GM23338 (cell line): Measurements from ENCODE around the gene FILIP1L. TPM values are rescaled to one million over a fixed set of nuclear protein-coding genes. Genes with fewer than 3 reads are reported as not detected.

Source experiments
- ATAC-seq: fragments of 200-7000 bp; cut with Tn5 transposase; 3 replicates; pipeline ENCODE4 v1.9.1; 2020
- DNase-seq: peaks from one replicate; pipeline ENCODE4 v3.0.0-alpha.2; 2015; ENCODE audit warnings: low spot score
- H2AFZ ChIP-seq: fragments of 200-600 bp; sonication (generic); 2 replicates; pipeline ENCODE4 v1.8.0; 2016; ENCODE audit warnings: antibody characterized with exemption, mild to moderate bottlenecking, moderate library complexity
- H3F3A ChIP-seq: fragments of 200-600 bp; sonication (generic); replicated peaks from 2 replicates; pipeline ENCODE4 v1.8.0; 2017; ENCODE audit warnings: antibody characterized with exemption, mixed run types, low read depth
- H3K27ac ChIP-seq: fragments of 200-600 bp; sonication (generic); 2 replicates; pipeline ENCODE4 v1.6.1; 2016; ENCODE audit warnings: low read depth
- H3K27me3 ChIP-seq: fragments of 200-600 bp; sonication (generic); 2 replicates; pipeline ENCODE4 v1.8.0; 2016; ENCODE audit warnings: mild to moderate bottlenecking, mixed run types, moderate library complexity; ENCODE audit not compliant: insufficient read depth
- H3K36me3 ChIP-seq: fragments of 200-600 bp; sonication (generic); 2 replicates; pipeline ENCODE4 v1.8.0; 2016; ENCODE audit warnings: mild to moderate bottlenecking; ENCODE audit not compliant: insufficient read depth
- H3K4me1 ChIP-seq: fragments of 200-600 bp; sonication (generic); 2 replicates; pipeline ENCODE4 v1.8.0; 2016; ENCODE audit warnings: mild to moderate bottlenecking, moderate library complexity; ENCODE audit not compliant: insufficient read depth
- H3K4me2 ChIP-seq: fragments of 200-600 bp; sonication (generic); 2 replicates; pipeline ENCODE4 v1.7.1; 2017; ENCODE audit warnings: mixed run types
- H3K4me3 ChIP-seq: fragments of 200-600 bp; sonication (generic); 2 replicates; pipeline ENCODE4 v1.6.1; 2016; ENCODE audit warnings: mixed run types
- H3K79me2 ChIP-seq: fragments of 200-600 bp; sonication (generic); replicated peaks from 2 replicates; pipeline ENCODE4 v1.8.0; 2017; ENCODE audit warnings: mild to moderate bottlenecking; ENCODE audit not compliant: insufficient read depth
- H3K9me2 ChIP-seq: fragments of 200-600 bp; sonication (generic); 2 replicates; pipeline ENCODE4 v1.8.0; 2017; ENCODE audit not compliant: insufficient read depth
- H4K20me1 ChIP-seq: fragments of 200-600 bp; sonication (generic); replicated peaks from 2 replicates; pipeline ENCODE4 v1.8.0; 2017; ENCODE audit warnings: mild to moderate bottlenecking; ENCODE audit not compliant: insufficient read depth
- H3K27ac Mint-ChIP-seq: 2 replicates; pipeline ENCODE4 v1.8.0; 2020; ENCODE audit warnings: inconsistent platforms, mild to moderate bottlenecking, moderate library complexity, mixed read lengths
- H3K27me3 Mint-ChIP-seq: 3 replicates; pipeline ENCODE4 v1.8.0; 2022; ENCODE audit warnings: low read depth, mild to moderate bottlenecking, moderate library complexity, mixed read lengths, inconsistent platforms; ENCODE audit not compliant: insufficient read depth, poor library complexity
- H3K36me3 Mint-ChIP-seq: 3 replicates; pipeline ENCODE4 v1.8.0; 2021; ENCODE audit warnings: low read depth, mild to moderate bottlenecking, inconsistent platforms, moderate library complexity, mixed read lengths
- H3K4me1 Mint-ChIP-seq: 3 replicates; pipeline ENCODE4 v1.8.0; 2020; ENCODE audit warnings: mild to moderate bottlenecking, inconsistent platforms, mixed read lengths
- H3K4me3 Mint-ChIP-seq: 3 replicates; pipeline ENCODE4 v1.8.0; 2021; ENCODE audit warnings: moderate library complexity, mild to moderate bottlenecking, inconsistent platforms, mixed read lengths
- H3K9me3 Mint-ChIP-seq: 3 replicates; pipeline ENCODE4 v1.8.0; 2020; ENCODE audit warnings: moderate library complexity, mild to moderate bottlenecking, inconsistent platforms, mixed read lengths
- CREB1 ChIP-seq: fragments of 250-450 bp; sonication (Bioruptor Pico); IDR thresholded peaks from 2 replicates; pipeline ENCODE4 v1.5.0; 2020; ENCODE audit warnings: low read depth, mild to moderate bottlenecking, moderate library complexity
- EZH2 ChIP-seq: fragments of 200-600 bp; sonication (generic); IDR thresholded peaks from one replicate; pipeline ENCODE4 v1.8.0; 2017; ENCODE audit warnings: antibody characterized with exemption, mild to moderate bottlenecking, low read depth; ENCODE audit not compliant: unreplicated experiment
- EZH2phosphoT487 ChIP-seq: fragments of 200-600 bp; sonication (generic); IDR thresholded peaks from one replicate; pipeline ENCODE4 v1.8.1; 2018; ENCODE audit warnings: antibody characterized with exemption; ENCODE audit not compliant: unreplicated experiment
- JUNB ChIP-seq: IDR thresholded peaks from one replicate; pipeline ENCODE4 v1.6.1; 2016; ENCODE audit warnings: antibody characterized with exemption; ENCODE audit not compliant: unreplicated experiment
- NANOG ChIP-seq: IDR thresholded peaks from 2 replicates; pipeline ENCODE4 v1.6.1; 2016; ENCODE audit warnings: antibody characterized with exemption, borderline replicate concordance
- POLR2AphosphoS5 ChIP-seq: IDR thresholded peaks from 2 replicates; pipeline ENCODE4 v1.6.1; 2016; ENCODE audit warnings: antibody characterized with exemption, low read depth
- ZNF331 ChIP-seq: fragments of 250-450 bp; sonication (Bioruptor Pico); IDR thresholded peaks from 2 replicates; pipeline ENCODE4 v1.5.0; 2020; ENCODE audit warnings: low read depth, mild to moderate bottlenecking, moderate library complexity
- polyA plus RNA-seq: library from polyadenylated mRNA; unstranded; fragments of >200 nt; fragmentation: Nextera tagmentation; extraction: Ambion mirVana; gene quantifications from 2 replicates; pipeline ENCODE4 v1.2.1, GENCODE V29; 2016
- total RNA-seq: library from RNA; depleted of rRNA; stranded (reverse); fragments of >200 nt; shearing (Covaris generic); gene quantifications from 2 replicates; pipeline ENCODE4 v1.2.3, GENCODE V29; 2014
- TF ChIP-seq, protein P1 (sequence below): fragments of 250-450 bp; sonication (Bioruptor Pico); IDR thresholded peaks from 2 replicates; pipeline ENCODE4 v1.5.0; 2020; ENCODE audit warnings: mild to moderate bottlenecking, moderate library complexity
- TF ChIP-seq, protein P2 (sequence below): IDR thresholded peaks from one replicate; pipeline ENCODE4 v1.6.1; 2018; ENCODE audit warnings: antibody characterized with exemption; ENCODE audit not compliant: unreplicated experiment

FILIP1L gene
- total and polyA plus RNA-seq, 2 experiments from 2014 or later, result 1.6 TPM; not detected in 1

DNA sequence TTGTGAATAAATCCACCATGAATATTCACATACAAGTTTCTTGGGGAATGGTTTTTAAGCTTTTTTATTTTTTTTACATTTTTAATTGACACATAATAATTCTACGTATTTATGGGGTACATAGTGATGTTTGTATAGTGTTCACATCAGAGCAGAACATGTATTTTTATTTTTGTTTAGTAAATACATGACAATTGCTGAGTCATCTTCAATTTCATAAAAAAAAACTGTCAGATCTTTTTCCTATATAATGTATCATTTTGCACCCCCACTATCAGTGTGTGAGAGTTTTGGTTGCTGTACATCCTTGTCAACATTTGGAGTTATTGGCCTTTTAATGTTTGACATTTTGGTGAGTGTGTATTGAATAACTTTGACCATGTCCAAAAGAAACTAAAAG, 39.9 kb upstream of the FILIP1L start (continued):
- TF ChIP-seq, protein P1, sequence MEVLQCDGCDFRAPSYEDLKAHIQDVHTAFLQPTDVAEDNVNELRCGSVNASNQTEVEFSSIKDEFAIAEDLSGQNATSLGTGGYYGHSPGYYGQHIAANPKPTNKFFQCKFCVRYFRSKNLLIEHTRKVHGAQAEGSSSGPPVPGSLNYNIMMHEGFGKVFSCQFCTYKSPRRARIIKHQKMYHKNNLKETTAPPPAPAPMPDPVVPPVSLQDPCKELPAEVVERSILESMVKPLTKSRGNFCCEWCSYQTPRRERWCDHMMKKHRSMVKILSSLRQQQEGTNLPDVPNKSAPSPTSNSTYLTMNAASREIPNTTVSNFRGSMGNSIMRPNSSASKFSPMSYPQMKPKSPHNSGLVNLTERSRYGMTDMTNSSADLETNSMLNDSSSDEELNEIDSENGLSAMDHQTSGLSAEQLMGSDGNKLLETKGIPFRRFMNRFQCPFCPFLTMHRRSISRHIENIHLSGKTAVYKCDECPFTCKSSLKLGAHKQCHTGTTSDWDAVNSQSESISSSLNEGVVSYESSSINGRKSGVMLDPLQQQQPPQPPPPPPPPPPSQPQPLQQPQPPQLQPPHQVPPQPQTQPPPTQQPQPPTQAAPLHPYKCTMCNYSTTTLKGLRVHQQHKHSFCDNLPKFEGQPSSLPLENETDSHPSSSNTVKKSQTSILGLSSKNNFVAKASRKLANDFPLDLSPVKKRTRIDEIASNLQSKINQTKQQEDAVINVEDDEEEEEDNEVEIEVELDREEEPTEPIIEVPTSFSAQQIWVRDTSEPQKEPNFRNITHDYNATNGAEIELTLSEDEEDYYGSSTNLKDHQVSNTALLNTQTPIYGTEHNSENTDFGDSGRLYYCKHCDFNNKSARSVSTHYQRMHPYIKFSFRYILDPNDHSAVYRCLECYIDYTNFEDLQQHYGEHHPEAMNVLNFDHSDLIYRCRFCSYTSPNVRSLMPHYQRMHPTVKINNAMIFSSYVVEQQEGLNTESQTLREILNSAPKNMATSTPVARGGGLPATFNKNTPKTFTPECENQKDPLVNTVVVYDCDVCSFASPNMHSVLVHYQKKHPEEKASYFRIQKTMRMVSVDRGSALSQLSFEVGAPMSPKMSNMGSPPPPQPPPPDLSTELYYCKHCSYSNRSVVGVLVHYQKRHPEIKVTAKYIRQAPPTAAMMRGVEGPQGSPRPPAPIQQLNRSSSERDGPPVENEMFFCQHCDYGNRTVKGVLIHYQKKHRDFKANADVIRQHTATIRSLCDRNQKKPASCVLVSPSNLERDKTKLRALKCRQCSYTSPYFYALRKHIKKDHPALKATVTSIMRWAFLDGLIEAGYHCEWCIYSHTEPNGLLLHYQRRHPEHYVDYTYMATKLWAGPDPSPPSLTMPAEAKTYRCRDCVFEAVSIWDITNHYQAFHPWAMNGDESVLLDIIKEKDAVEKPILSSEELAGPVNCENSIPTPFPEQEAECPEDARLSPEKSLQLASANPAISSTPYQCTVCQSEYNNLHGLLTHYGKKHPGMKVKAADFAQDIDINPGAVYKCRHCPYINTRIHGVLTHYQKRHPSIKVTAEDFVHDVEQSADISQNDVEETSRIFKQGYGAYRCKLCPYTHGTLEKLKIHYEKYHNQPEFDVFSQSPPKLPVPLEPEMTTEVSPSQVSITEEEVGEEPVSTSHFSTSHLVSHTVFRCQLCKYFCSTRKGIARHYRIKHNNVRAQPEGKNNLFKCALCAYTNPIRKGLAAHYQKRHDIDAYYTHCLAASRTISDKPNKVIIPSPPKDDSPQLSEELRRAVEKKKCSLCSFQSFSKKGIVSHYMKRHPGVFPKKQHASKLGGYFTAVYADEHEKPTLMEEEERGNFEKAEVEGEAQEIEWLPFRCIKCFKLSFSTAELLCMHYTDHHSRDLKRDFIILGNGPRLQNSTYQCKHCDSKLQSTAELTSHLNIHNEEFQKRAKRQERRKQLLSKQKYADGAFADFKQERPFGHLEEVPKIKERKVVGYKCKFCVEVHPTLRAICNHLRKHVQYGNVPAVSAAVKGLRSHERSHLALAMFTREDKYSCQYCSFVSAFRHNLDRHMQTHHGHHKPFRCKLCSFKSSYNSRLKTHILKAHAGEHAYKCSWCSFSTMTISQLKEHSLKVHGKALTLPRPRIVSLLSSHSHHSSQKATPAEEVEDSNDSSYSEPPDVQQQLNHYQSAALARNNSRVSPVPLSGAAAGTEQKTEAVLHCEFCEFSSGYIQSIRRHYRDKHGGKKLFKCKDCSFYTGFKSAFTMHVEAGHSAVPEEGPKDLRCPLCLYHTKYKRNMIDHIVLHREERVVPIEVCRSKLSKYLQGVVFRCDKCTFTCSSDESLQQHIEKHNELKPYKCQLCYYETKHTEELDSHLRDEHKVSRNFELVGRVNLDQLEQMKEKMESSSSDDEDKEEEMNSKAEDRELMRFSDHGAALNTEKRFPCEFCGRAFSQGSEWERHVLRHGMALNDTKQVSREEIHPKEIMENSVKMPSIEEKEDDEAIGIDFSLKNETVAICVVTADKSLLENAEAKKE (CRISPR knock-in tag), result no peak
- TF ChIP-seq EZH2phosphoT487, result no peak
- TF ChIP-seq JUNB, result no peak
- no peak for TF ChIP-seq NANOG
- no peak for TF ChIP-seq CREB1 (CRISPR knock-in tag)
- TF ChIP-seq EZH2, result no peak
- no peak for TF ChIP-seq ZNF331 (CRISPR knock-in tag)

DNA sequence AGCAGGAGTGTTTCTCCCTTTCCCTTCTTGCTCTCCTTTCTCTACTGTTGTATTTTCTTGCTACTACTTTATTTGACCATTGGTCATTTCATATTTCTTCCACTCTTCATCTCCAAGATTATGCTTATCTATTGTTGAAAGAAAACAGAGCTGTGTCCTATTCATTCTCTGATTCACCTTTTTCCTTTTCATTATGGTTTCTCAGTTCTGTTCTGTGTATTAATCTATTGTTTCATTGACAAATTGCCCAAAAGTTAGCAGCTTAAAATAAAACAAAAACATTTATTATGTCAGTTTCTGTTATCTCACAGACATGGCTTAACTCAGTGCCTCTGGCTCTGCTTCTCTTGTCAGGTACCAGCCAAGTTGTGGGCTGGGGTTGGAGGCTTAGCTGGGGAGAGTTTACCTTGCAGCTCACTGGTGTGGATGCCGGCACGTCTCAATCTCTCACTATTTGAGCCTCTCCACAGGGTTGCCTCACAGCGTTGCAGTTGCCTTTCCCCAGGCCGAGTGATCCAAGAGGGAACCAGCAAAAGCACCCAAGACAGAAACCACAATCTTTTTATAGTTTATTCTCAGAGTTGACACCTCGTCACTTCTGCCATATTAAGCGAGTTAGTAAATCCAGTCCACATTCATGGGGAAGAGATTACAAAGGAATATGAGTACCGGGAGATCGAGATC, 36.9 kb upstream of the FILIP1L start:
- Mint-ChIP-seq H3K27me3 (no peaks in the 10 kb centered on the region), H3K9me3 (peaks cover 10% of the 10 kb centered on the region), H3K4me3 (no peak overlapping the region), H3K4me1 (peaks cover 6% of the 10 kb centered on the region), H3K27ac (peak overlapping the region; percentile 36), H3K36me3 (peaks cover 20% of the 10 kb centered on the region)
- H3K27ac ChIP-seq, result no peak overlapping the region
- ATAC-seq (no peak), DNase-seq (no peak)
- no peaks in the 10 kb centered on the region for H3K79me2 ChIP-seq
- H3K27me3 ChIP-seq, result no peaks in the 10 kb centered on the region
- no peak overlapping the region for H3K4me3 ChIP-seq
- H3K9me2 ChIP-seq, result no peaks in the 10 kb centered on the region
- no peak overlapping the region for H2AFZ ChIP-seq
- H3K36me3 ChIP-seq, result peaks cover 10% of the 10 kb centered on the region; the same call in 1 of the 2 replicates
- no peaks in the 10 kb centered on the region for H3K4me1 ChIP-seq
- H4K20me1 ChIP-seq, result no peaks in the 10 kb centered on the region
- H3K4me2 ChIP-seq, result no peak overlapping the region
- H3F3A ChIP-seq, result no peaks in the 10 kb centered on the region
- TF ChIP-seq JUNB, result no peak
- TF ChIP-seq POLR2AphosphoS5, result no peak
- TF ChIP-seq CREB1 (CRISPR knock-in tag), result no peak
- TF ChIP-seq, protein P2, sequence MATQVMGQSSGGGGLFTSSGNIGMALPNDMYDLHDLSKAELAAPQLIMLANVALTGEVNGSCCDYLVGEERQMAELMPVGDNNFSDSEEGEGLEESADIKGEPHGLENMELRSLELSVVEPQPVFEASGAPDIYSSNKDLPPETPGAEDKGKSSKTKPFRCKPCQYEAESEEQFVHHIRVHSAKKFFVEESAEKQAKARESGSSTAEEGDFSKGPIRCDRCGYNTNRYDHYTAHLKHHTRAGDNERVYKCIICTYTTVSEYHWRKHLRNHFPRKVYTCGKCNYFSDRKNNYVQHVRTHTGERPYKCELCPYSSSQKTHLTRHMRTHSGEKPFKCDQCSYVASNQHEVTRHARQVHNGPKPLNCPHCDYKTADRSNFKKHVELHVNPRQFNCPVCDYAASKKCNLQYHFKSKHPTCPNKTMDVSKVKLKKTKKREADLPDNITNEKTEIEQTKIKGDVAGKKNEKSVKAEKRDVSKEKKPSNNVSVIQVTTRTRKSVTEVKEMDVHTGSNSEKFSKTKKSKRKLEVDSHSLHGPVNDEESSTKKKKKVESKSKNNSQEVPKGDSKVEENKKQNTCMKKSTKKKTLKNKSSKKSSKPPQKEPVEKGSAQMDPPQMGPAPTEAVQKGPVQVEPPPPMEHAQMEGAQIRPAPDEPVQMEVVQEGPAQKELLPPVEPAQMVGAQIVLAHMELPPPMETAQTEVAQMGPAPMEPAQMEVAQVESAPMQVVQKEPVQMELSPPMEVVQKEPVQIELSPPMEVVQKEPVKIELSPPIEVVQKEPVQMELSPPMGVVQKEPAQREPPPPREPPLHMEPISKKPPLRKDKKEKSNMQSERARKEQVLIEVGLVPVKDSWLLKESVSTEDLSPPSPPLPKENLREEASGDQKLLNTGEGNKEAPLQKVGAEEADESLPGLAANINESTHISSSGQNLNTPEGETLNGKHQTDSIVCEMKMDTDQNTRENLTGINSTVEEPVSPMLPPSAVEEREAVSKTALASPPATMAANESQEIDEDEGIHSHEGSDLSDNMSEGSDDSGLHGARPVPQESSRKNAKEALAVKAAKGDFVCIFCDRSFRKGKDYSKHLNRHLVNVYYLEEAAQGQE, result no peak
- no peak for TF ChIP-seq NANOG
